Left renal pelvis (tissue), 4 donors: ENCODE results near the gene ADAMTS19. TPM values are rescaled to one million over a fixed set of nuclear protein-coding genes. Genes with fewer than 3 reads are reported as not detected.
"Not testable (repeated sequence)": the region's sequence is repeated elsewhere in the genome, so short reads cannot be mapped to it uniquely, and the experiment has no call there.

Experiments
- DNase-seq, 4 donors: peaks; one replicate each; pipeline ENCODE4 v3.0.0-alpha.2; 2013; ENCODE audit warnings: low read depth in 4 of 4, low spot score in 3 of 4
- polyA plus RNA-seq, 4 donors: library from polyadenylated mRNA; unstranded; fragments of 120-200 nt; gene quantifications; one replicate each; pipeline ENCODE4 v1.2.1, GENCODE V29; 2013; ENCODE audit not compliant: insufficient read length in 4 of 4

Gene ADAMTS19
- 10 to 100 TPM in 1 of 4 donors, 1 to 10 TPM in 3; 4.4 to 11.9 (median 6.2) TPM for polyA plus RNA-seq

GRCh38 chr5:129459777-129460671, at the start of gene ADAMTS19:
ADAMTS19 (plus strand) TSS chr5:129460298; CDS start chr5:129460392, 94 bp downstream.
- peak in 3 of 4 donors; percentile 16 to 36 (median 24) for DNase-seq

GRCh38 chr5:129410488-129410887, 49.6 kb upstream of the ADAMTS19 start:
- DNase-seq, result no peak

- DNase-seq, result no peak
Measured at GRCh38 chr5:129412721-129413120, 47.4 kb upstream of the ADAMTS19 start.

GRCh38 chr5:129413570-129413969, 46.5 kb upstream of the ADAMTS19 start:
- no peak for DNase-seq

GRCh38 chr5:129419292-129419691, 40.8 kb upstream of the ADAMTS19 start:
- DNase-seq, result no peak

- DNase-seq, result no peak
Measured at GRCh38 chr5:129425031-129425430, 35.1 kb upstream of the ADAMTS19 start.

- DNase-seq, result no peak
Measured at GRCh38 chr5:129426071-129426470, 34.0 kb upstream of the ADAMTS19 start.

GRCh38 chr5:129428636-129429035, 31.5 kb upstream of the ADAMTS19 start:
- not testable (repeated sequence) for DNase-seq

GRCh38 chr5:129431406-129431805, 28.7 kb upstream of the ADAMTS19 start:
- DNase-seq, result no peak

GRCh38 chr5:129438322-129438721, 21.8 kb upstream of the ADAMTS19 start:
- DNase-seq, result no peak

- DNase-seq, result no peak
Measured at GRCh38 chr5:129440424-129440823, 19.7 kb upstream of the ADAMTS19 start.

- no peak for DNase-seq
Measured at GRCh38 chr5:129441096-129441495, 19.0 kb upstream of the ADAMTS19 start.

GRCh38 chr5:129445379-129445778, 14.7 kb upstream of the ADAMTS19 start:
- no peak for DNase-seq

GRCh38 chr5:129447968-129448367, 12.1 kb upstream of the ADAMTS19 start:
- no peak for DNase-seq

GRCh38 chr5:129448654-129449053, 11.4 kb upstream of the ADAMTS19 start:
- DNase-seq, result no peak

- no peak for DNase-seq
Measured at GRCh38 chr5:129454461-129454860, 5.6 kb upstream of the ADAMTS19 start.

- no peak for DNase-seq
Measured at GRCh38 chr5:129459450-129459776, 685 bp upstream of the ADAMTS19 start.

- DNase-seq, result peak in 2 of 4 donors; percentile 17 to 18
Measured at GRCh38 chr5:129460672-129460935, 506 bp downstream of the ADAMTS19 start.

GRCh38 chr5:129460936-129461710, 1.0 kb downstream of the ADAMTS19 start:
- peak in 2 of 4 donors; percentile 16 to 40 for DNase-seq

- DNase-seq, result no peak
Measured at GRCh38 chr5:129461711-129462332, 1.7 kb downstream of the ADAMTS19 start.

GRCh38 chr5:129465776-129466344, 5.8 kb downstream of the ADAMTS19 start:
- DNase-seq, result no peak
